Nucleus accumbens (tissue), 56 donors: ENCODE results near the gene BSN.
"Not testable (repeated sequence)": the region's sequence is repeated elsewhere in the genome, so short reads cannot be mapped to it uniquely, and the experiment has no call there.

Experiments
- DNase-seq, 56 donors: peaks; one replicate each; lab custom pipeline; 2025; lab: John Stamatoyannopoulos, UW

The BSN gene

DNA sequence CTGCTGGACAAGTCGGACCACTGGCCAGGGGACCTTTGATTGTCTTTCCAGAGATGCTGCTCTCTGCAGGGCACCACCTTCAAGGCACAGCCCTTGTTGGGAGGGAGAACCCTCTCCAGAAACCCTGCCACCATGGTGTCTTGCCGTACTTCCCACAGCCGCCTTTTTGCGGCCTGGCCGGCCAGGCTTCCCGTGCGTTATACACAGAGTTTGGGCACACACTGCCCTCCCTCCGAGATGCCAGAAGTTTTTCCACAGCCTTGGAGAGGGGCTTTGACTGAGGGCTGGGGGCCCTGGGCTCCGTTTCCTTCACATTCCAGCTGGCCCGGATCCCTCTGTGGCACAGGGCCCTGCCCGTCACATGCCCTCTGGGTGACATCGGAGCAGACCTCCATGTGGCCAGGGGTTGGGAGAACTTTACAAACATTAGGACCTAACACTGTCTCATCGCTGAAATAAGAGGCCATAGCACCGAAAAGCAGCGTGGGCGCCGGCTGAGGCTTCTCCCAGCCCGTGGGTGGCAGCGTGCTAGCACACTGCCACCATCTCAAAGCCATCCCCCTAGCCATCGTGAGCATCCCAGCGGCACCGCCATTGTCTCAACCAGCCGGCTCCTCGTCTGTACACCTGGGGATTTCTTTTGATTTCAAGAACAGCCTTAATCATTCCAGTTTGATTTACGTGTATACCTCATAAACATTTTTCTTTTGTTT lies 113.6 kb downstream of the BSN start:
- DNase-seq: no peak

DNA sequence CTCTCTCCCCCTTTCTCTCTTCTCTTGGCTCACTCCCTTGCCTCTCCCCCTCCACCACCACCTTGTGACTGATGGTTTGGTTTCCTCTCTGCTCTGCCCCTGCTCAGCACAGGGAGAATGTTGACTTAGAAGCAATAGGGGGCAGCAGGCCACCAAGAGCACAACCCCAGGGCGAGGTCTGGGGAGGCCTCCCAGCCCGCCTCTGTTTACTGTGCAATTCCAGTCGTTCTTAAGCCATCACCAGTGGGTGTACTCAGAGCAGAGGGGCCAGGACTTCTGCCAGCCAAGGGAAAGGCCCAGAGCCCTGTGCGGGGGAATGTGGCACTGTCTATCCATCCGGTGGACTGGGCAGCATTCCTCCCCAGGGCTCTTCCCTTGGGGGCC lies 114.1 kb downstream of the BSN start:
- no peak for DNase-seq

DNA sequence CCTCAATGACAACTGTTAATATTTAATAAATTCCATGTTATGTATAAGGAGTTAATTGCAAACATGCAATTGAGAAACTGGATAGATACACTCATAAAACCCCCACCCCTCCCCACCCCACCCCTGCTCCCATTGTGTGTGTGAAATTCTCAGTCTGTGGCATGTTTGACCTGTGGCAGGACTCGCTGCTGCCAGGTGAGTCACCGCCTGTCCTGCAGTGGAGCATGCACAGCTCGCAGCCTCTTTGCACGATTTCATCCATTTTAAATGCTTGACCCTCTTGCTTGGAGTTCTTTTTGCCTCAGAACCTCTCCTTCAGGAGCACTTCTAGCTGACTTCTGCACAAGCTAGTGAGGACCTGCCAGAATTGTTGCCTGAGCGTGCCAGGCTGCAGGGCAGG lies 114.6 kb downstream of the BSN start:
- DNase-seq: no peak

DNA sequence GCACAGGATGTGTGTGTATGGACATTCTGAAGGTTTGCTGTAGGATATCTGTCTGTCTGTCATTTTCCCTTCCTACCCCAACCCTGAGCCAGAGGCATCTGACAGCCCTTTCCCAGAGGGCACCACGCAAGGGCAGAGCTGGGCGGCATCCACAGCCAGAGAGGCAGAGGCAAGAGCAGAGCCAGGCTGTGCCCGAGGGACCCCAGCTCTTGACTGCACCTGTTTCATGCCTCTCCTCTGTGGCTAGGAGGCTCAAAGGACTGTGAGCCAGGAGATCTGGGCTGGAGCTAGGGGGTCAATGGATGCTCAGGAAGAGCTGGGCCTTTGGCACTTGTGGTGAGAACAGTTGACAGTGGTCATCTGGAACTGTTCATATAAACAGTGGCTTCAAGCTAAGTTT lies 115.1 kb downstream of the BSN start:
- DNase-seq: no peak

DNA sequence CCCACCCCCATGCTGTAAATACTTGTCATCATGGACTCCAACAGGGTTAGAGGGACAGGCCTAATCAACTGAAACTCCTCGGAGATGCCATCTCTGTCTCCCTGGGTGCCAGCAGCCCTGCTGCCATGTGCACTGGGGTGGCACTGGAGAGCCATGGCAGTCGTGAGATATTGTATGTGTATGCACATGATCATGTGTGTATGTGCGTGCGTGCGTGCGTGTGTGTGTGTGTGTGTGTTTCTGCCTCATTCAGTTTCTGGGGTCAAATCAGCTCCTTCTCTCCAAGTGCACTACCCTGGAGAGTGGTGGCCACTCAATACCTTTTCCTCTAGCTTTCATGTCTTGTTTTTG lies 116.6 kb downstream of the BSN start:
- DNase-seq: no peak

DNA sequence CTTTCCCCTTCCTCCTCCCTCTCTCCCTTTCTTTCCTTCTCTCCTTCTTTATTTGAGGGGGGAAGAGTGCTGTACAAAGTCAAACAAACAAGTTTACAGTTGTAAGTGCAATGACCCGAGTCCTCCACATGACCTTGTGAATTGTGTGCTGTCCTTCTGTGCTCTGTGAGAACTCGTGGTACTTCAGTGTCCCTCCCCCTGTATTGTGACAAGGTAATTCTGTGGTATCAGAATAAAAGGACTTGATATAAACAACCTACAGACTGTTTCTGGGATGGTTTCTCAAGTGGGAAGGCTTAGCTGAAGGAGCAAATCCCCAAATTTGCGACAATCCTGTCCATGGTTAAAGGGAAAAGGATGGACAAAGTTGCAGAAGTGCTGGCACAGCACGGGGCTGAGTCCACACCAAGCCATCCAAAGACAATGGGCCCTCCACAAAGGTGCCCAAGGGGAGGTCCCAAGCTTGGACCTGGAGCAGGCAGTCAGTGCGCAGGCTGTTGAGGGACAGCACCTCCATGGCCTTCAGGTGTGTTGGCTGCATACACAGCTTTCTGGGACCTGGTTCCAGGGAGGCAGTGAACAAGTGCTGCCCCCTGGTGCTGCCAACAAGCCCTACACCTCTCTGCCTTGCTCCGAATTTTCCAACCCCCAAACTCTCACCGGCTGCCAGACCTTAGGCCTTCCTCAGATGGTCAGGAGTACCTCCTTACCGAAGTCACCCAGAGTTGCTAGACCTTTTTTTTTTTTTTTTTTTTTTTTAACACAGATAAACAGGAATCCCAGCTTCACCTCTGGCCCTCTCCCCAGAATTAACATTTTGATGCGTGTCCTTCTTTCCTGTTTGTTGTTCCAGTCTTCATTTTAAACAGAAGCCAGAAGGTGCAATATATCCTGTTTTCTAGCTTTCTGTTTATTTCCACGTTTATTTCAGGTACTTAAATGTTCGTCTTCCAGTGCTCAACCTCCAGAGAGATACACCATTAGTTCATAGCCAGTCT lies 117.3 kb downstream of the BSN start:
- DNase-seq: no peak

DNA sequence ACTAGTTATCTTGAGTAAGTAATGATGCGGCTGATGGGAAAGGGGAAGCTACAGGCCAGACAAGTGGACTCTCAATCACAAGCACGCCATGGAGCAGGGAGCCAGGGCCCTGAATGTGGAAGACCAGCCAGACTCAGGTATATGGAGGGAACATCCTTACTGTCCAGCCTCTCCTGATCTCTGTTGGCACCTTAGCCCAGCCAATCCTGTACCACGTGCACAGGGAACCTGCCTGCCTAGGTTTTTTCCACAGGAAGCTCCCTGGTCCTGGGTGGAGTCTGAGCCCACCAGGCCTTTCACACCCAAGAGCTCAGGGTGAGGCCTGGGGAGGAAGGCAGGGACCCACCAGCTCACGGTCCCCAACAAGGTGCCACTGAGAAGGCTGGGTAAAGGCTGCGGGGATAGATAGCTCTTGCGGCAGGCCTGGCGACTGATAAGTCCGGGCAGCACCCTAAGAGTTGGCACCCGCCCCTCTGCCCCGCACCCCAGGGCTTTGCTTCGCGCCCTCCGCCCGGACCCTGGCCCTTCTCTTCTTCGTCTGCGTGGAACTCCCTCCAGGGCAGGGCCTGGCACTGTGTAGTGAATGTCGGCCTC lies 118.9 kb downstream of the BSN start:
- no peak for DNase-seq

DNA sequence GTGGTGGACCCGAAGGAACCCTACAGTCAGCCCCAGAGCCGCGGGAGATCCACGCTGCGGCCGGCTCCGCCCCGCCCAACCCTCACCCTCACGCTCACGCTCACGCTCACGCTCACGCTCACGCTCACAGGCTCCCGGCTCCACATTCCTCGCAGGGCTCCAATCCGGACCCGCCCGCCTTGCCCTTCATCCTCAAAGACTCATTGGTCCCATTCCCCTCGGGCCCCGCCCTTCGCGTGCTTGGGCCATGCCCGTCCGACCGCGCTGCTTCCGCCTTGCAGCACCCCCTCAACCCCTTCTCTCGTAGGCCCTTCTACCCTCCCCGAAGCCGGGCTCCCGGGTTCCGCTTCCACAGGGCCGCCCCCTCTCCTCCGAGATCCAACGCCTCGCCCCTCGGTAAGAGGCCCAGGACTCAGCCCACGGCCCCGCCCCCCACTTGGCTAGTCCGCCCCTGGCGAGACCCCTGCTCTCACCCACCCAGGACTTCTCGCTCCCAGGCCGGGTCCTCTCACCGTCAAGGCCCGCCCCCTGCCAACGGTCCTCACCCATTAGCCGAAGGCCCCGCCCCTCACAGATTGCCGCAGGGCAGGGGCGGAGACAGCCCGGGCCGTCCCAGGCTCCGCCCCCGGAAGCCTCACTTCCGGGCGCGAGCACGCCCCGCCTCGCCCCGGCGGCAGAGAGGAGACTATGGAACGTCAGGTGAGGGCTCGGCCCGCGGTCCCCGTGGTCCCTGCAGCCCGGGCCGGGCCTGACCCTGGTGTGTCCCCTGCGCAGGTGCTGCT lies 119.6 kb downstream of the BSN start, which contains the start of gene APEH:
TSS of gene APEH (plus strand) at position 637 of the 782 bp plus-strand sequence. CDS start at position 688, 51 bp downstream.
- no peak for DNase-seq

DNA sequence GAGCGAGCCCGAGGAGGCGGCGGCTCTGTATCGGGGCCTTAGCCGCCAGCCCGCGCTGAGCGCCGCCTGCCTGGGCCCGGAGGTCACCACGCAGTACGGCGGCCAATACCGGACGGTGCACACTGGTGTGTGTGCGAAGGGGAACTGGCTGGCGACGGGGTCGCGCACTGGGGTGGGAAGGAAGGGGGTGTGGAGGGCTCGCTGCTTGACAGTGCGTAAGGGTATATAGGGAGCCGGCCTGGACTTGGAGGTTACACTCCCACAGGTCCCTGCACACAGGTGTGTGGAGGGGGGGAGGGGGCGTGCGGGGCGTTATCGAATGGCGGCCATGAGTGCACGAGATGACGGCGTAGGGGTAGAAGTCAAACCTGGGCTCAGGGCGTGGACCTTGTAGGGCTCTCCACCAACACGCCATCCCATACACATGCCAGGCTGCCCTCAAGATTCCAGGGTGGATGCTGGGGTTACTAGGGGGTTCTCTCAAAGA lies 120.3 kb downstream of the BSN start:
- DNase-seq: no peak

DNA sequence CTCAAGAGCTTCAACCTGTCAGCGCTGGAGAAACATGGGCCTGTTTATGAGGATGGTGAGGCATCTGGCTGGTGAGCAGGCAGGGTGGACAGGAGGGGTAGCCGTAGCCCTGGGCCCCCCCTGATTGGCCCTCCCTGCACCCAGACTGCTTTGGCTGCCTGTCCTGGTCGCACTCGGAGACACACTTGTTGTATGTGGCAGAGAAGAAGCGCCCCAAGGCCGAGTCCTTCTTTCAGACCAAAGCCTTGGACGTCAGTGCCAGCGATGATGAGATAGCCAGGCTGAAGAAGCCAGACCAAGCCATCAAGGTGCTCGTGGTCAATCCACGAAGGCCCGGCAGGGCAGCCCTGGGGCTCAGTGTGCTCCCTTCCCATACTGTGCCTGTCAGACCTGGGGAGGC lies 121.6 kb downstream of the BSN start:
- no peak for DNase-seq

DNA sequence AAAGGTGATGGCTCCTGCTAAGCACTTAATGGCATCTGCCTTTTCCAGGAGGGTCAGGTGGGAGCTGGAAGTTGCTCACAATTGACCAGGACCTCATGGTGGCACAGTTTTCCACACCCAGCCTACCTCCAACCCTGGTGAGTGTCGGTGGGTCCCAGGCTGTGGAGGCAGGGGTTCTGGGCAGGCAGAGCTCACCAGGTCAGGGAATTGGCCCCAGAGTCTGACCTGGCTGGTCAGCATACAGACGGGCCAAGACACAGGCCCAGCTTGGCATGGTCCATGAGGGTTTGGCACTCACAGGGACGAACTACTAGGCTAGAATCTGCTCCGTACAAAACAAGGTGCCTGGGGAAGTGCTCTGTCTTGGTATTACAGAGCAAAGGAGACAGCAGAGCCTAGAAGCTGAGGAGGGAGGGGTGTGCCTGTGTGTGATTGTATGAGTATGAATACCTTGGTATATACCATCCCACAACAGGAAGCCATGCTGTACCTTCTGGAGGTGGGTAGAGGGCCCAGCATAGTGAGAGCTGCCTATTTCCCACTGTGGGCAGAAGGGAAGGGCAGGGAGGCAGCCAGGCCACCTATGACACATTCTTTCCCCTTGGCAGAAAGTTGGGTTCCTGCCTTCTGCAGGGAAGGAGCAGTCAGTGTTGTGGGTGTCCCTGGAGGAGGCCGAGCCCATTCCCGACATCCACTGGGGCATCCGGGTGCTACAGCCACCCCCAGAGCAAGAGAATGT lies 126.4 kb downstream of the BSN start:
- no peak for DNase-seq

DNA sequence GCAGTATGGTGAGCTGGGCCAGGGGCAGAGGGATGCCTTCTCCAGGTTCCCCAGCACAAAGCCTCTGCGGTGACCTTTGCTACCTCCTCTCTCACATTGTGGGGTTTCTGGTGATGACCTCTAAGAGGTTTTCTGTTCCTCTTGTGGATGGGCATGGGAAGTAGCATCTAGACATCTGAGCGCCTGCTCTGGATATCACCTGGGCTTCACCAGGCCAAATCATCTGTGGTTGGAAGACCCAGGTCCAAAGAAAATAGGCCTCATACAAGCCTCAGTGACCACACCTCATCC lies 126.9 kb downstream of the BSN start:
- DNase-seq: no peak

DNA sequence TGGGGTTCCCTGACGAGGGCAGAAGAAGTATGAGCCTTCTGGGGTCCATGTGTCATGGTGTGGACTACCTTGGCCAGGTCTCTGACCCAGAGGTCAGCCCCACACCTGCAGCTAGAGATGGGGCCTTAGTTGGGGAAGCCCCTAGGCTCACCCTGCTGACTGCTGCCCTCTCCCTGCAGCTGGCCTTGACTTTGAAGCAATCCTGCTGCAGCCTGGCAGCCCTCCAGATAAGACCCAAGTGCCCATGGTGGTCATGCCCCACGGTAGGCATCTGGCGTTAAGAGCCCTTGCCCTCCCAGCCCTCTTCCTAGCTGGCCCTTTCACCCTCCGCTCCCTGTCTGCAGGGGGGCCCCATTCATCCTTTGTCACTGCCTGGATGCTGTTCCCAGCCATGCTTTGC lies 127.3 kb downstream of the BSN start:
- DNase-seq: no peak

DNA sequence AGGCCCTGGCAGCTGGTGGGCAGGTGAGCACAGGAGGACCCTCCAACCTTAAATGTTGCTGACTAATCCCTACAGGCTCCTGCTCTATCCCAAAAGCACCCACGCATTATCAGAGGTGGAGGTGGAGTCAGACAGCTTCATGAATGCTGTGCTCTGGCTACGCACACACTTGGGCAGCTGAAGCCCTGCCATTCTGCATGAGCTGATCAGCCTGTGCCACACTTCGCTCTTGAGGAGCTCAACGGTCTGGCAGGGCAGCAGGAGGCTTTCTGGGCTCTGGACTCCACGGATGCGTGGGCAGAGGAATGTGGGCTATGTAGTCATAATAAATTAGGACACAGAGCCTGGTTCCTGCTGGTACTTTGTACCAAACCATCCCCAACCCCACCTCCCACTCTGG lies 128.9 kb downstream of the BSN start:
- DNase-seq: no peak

DNA sequence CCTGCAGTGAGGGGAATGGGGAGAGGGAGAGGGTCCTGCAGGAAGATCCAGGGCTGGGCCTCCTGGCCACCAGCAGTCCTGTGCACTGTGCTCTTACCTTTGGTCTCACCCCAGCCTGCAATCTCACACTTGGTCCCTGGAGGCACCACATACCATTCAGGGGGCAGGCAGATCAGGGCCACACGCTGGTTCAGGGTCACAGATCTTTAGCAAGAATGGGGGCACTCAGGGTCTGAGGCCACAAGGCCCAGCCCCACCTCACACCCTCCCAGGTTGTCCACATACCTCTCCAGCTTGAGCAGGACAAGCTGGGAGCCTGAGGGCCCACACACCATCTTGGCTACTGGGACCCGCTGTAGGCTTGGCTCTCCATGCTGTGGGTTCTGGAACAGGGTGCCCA lies 130.2 kb downstream of the BSN start:
- not testable (repeated sequence) for DNase-seq

DNA sequence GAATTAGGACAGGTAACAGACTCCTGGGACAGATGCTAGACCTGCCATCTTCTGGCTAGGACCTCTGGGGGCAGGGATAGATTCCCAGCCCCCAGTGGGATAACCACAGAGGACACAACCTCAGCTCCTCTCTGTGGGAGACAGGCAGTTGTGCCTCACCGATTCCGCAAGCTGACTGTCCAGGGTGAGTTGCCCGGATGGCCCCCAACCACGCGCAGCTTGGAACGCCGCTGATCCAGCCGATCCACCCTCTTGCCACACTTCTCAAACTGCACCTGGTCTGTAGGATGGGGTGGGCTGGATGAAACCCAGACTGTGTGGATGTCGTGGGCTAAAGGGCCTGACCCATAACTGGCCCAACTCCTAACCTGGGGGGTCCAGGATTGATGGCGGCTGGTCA lies 130.8 kb downstream of the BSN start:
- DNase-seq: not testable (repeated sequence)

DNA sequence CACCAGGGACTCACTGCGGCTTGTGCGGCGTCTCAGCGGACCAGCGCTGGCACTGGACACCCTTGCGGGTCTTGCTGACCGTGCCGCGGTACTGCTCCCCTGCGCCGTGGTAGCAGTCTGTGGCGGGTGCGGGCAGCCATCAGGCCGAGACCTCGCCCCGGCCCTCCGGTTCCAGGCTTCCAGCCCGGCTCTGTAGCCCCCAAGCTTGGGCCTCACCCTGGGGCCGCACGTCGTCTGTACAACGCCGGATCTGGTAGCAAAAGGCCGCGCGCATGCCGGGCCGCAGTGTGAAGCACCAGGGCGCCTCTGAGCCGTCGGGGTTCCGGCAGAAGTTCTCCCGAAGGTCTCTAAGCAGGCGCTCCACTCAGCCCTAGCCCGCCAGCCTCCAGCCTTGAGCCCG lies 131.6 kb downstream of the BSN start:
- not testable (repeated sequence) for DNase-seq

DNA sequence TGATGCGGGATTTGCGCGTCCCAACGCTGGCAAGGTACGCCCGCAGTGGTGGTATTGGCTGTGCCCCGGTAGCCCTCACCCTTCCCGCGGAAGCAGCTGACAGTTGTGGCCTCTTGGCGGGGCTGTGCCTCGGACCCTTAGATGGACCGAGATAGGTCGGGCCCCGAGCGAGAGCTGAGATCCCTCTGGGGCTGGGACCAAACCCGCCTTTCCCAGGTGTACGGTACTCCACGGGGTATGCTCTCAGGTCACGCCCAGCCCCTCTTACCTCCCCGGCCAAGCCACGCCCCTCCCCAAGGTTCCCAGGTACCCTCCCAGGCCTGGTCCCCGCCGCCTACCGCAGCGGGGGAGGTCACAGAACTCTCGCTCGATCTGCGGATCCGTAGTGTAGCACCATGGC lies 132.1 kb downstream of the BSN start:
- not testable (repeated sequence) for DNase-seq

DNA sequence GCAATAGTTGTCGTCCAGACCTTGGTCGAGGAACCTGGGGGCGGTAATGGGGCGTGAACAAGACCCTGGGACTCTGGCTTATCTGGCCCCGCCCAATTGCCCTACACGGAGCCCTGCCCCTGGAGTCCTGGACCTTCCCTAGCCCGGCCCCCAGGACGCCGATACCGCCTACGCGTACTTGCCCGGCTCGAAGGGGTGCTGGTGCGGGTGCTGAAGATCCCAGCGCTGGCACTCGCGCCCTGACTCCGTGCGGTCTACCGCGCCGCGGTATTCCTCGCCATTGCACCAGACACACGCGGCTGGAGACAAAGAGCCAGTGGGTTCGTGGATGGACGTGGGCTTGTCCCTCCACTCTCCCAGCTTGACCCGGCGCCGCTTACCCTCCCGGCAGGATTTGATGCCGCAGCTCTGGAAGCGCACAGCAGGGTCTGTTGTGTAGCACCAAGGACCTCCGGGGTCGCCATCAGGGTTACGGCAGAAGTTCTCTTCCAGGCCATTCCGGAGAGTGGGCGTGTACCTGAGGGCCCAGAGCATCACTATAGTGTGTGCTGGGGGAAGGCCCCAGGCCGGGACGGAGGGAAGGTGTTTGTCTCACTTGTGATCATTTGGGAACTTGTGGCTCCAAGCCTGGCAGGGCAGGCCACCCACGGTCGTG lies 132.6 kb downstream of the BSN start:
- DNase-seq: not testable (repeated sequence)
